HG03521 (cell line): Measurements from ENCODE around the gene ABHD2.

Source experiments
- ATAC-seq: cut with Tn5 transposase; IDR thresholded peaks from one replicate; pipeline ENCODE4 v1.9.1; 2021; ENCODE audit warnings: mild to moderate bottlenecking, moderate library complexity; ENCODE audit not compliant: unreplicated experiment

Gene ABHD2

DNA sequence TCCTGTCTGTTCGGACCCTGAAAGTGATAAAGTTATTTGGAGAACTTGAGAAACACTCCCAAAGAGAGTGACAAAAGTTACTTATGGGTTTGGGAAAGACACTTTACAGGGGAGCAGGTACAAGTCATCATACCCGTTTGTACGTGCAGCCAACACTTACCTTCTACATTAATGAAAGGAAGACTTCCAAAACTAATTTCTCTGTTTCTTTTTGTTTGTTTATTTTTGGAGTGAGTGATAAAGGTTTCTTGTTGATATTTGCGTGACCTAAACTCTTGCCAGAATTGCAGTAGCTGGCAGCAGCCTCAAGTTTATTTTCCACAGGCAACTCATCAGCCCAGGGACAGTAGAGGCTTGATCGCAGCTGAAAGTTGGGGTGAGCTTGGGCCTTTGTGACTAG, 8.4 kb downstream of the ABHD2 start:
- ATAC-seq: no peak

DNA sequence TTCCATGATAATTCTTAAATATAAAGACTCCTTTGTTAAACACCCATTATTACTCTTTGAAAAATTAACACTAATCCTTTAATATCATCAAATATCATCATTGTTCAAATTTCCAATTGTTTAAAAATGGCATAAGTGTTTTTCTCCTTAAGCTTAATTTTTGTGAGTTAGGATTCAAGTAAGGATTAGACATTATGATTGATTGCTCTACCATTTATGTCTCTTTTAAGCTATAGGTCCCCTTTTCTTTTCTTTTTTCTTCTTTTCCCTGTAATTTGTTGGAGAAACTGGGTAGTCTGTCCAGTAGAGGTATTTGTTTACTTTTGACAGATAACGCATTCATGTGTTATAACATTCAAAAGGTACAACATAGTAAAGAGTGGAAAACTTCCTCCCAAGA, 9.1 kb downstream of the ABHD2 start:
- no peak for ATAC-seq

DNA sequence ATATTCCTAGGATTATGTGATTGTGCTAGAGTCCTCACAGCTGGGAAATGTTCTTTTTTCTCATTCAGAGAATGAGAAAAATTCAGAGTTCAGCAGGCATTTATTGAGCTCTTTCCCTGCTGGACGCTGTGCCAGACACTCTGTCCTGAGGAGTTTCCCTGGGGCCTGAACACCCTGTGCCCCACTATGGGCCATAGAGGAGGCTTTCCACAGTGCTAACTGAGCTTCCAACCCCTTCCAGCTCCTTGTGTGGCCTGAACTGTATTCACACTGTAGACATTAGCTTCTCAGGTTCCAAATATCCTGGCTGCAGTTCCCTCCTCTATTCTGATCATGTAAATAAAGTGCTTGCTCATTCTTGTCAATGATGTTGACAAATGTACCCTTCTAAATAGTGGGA, 10.0 kb downstream of the ABHD2 start:
- ATAC-seq: no peak

DNA sequence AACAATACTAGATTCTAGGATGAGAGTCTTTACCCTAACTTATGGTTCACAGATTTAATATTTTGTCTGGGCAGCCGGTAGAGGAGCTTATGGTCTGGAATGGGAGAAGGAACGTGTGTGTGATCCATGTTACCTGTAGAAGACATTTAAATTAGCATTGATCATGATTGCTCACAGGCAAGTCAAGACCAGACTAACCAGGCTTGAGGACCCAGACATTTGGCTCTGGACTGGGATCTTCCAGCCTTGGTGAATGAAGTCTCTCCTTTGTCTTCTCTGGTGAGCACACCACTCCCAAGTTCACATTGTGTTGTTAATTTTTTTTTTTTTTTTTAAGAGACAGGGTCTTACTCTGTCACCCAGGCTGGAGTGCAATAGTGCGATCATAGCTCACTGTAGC, 11.7 kb downstream of the ABHD2 start:
- no peak for ATAC-seq

DNA sequence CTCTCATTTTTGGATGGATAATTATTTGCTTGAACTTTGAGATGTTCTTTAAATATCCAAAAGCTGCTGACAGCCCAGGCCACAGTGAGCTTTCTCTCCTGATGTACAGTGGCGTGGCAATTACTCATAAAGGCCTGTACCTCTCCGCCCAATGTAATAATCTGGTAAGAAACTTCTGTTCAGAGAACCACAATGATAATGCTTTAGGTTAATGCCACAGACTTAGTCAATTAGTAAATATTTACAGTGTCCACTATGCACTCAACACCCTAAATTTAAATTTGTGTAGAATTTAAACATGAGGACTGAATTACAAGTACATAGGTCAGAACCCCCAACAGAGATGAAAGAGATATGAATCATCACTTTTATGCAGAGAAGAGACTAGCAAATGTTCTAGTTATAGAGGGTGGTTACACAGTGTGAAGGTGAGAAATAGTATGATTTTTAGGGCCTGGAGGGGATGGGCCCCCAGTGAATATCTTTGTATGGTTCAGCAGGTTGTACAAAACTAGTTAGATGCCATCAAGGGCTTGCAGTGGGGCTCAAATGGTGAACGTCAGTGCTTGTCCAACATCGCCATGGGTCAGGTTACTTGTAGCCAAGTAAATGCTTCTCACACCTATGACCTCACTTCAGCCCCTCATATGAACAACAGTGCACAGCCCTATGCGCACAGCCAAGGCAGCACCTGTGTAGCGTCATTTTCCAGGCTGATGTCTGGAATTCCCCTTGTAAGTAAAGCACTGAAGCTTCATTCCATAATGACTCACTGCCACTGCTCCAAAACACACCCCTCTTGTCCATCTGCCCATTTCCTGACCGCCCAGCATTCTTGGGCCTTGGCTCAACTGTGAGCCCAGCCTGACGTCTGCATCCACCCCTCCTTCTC, 13.3 kb downstream of the ABHD2 start:
- no peak for ATAC-seq

DNA sequence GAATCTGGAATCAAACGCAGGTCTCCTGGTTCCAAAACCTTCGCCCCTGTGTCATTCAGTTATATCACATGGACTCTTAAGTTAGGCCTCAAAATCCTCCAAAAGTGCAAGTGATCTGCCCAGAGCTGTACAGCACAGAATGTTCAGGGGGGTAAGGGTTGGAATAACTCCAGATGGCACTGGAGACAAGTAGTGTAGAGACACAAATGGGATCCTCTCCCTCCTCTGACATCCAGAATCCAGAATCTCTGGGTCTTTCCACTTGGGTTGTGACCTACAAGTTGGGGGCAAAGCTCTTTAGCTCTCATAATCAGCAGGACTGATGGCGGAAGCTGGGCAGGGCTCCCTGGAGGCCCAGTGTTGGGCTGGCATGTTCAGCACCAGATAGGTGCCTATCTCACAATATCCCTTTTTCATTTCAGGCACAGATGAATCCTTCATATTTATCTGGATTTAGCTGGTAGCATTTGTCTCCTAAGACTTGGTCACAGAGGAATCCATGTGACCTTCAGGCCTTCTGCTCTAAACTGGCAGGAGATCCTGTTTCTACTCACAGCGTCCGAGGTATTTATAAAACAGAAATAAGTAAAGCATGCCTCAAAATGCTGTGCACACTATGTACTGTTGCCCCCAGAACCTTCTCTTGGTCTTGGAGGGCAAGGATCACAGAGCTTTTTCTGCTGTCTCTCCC, 15.4 kb downstream of the ABHD2 start:
- ATAC-seq: no peak

DNA sequence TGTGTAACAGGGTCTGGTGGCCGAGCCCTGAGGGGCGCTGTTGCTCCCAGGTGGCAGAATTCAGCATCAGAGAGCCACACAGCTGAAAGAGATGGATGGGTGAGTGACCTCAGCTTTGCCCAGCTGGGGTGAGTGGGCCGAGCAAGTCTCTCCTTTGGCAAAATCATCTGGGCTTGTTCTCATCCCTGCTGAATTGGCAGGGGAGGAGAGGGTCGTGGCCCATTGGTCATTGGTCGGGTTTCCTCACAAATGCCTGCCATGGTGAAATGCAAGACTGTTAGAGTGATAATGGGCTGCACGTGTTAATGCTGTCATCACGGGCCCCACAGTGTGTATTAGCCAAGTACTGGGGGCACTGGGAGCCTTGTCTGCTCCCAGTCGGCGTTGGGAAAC, 15.9 kb downstream of the ABHD2 start:
- no peak for ATAC-seq

DNA sequence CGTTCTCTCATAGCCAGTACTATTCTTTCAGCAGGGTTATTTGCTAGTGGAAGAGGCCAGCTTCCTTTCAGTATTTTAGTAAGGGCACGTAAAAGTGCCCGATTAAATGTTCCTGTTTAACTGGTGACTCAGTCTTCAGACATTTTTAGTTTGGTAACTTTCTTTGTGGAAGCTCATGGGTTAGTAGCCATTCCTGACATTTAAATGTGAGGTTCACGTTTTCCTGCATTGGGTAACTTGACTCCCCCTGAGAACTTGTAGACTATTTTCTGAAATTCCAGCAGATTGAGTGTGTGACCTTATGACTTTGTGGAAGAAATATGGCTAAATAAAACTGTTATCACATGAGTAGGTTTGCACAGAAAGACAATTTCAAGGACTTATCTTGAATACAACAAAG, 16.9 kb downstream of the ABHD2 start:
- no peak for ATAC-seq

DNA sequence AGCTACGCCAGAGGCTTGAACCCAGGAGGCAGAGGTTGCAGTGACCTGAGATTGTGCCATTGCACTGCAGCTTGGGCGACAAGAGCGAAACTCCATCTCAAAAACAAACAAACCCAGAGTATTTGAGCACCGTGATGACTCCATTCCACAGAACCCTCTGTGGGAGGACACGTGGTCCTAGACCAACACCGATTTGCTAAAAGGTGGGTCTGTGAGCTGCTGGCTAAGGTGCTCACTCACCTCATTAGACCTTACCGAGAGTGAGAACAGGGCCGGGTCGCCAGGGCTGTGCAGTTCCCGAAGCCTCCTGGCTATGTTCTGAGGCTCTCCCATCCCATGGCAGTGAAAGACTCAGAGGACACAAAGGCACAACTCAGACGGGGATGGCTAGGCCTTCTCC, 17.9 kb downstream of the ABHD2 start:
- ATAC-seq: no peak

DNA sequence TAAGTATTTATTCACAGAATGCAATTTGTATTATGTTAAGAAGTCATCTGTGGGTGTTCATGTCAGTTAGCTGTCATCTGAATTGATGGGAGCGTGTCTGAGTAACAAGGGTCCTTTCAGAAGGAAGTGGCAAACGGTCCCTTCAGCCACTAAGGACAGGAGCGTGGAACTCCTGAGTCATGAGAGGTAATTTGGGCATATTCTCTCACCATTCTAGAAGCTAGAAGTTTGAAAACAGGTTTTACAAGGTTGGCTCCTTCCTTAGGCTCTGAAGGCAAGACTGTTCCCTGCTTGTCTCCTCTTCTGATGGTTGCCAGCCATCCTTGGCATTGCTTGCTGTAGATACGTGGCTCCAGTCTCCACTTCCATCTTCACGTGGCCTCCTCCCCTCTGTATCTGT, 19.7 kb downstream of the ABHD2 start:
- no peak for ATAC-seq

DNA sequence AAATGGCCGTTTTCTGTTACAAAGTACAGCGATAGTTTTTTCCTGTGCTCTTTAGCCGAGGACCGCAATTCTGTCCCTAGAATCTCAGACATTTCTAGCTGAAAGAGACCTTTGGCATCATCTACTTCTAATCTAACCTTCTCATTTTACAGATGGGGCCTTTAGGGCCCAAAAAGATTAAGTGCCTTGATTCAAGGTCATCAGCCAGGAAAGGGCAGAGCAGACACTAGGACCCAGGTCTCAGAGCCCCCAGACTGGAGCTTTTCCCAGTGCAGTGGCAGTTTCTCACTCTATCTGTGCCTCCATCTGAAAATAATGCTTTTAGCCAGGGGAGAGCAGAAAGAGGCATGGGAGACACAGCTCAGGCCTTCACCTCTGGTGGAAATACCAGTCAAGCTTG, 20.6 kb downstream of the ABHD2 start:
- no peak for ATAC-seq

DNA sequence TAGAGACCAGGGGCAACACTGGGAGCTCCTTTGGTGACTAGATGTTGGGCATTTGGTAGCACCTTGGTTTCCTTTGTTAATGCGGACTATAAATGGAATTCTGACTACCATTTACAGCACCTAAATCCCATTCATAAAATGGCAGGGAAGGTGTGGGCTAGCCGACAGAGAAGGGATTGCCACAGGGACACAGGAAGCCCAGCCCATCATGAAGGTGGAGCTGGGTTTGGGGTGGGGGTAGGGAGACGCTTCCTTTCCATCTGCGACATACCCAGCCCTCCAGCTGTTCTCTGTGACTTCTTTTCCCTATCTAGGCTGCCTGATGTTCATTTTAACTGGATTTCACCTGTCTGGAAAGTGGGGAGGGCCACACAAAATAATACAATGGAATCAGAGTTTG, 21.0 kb downstream of the ABHD2 start:
- ATAC-seq: no peak

DNA sequence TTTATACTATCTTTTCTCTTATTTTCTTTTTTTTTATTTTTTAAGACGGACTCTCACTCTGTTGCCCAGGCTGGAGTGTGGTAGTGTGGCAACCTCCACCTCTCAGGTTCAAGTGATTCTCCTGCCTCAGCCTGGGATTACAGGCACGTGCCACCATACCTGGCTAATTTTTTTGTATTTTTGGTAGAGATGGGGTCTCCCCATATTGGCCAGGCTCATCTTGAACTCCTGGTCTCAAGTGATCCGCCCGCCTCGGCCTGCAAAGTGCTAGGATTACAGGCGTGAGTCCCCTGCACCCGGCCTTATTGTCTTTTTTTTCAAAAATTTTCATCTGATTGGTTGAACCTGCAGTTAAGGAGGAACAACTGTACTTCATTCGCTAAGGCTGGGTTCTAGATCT, 21.8 kb downstream of the ABHD2 start:
- no peak for ATAC-seq

DNA sequence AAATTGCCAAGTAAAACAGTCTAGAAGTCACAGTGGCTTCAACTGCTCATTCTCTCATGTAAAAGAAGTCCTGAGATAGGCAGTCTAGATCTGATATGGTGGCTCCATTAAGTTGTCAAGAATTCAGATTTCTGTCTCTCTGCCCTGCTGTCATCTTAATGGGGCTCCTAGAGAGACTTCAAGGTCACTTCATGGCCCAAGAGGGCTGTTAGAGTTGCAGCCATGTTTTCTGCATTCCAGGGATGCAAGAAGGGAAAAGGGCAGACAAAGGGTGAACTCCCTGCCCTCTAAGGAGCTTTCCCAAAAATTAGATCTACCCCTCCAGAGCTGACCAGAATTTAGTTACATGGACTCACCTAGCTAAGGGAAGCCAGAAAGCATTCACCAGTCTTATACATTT, 23.1 kb downstream of the ABHD2 start:
- ATAC-seq: no peak

DNA sequence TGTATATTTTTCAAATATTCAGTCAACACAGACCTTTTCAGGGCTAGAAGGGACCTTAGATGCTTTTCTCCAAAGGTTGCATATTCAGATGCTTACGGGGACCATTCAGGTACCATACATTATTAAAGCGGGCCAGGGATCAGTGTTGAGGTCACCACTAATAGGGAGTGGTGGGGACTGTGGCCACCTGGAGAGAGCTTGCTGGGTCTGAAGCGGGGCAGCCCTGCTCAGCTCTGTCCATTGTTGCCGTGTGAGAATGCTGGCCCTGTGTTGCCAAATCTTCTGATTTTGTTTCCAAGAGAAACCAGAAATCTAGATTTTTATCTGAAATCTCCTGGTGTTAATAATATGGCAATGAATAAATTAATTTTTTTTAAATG, 23.7 kb downstream of the ABHD2 start:
- ATAC-seq: no peak

DNA sequence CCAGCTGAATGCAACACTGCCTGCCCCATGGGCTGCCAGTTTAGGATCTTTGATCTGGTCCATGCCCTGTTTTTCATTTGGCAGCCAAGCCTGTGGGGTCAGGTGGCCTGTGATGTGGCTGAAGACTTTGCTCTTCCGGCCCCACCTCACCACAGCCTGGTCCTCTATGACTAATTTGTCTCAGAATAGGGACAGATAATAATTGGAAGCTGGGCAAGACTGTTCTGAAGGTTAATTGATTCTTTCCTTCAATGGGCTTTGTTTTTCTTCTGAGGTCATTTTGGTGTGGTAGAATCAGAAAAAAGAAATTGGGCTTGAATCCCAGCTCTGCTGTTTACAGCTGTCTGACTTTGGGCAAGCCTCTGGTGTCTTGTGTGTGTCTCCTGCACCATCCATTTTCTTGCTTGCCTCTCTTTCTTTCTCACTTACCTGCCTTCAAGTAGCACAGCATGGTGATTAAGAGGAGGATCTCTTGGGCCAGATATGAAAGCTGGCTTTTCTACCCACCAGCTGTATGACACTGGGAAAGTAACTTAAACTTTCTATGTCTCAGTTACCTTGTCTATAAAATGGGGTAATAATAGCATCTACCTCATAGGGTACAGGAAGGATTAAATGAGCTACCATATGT, 24.2 kb downstream of the ABHD2 start:
- ATAC-seq: peak; percentile 95

DNA sequence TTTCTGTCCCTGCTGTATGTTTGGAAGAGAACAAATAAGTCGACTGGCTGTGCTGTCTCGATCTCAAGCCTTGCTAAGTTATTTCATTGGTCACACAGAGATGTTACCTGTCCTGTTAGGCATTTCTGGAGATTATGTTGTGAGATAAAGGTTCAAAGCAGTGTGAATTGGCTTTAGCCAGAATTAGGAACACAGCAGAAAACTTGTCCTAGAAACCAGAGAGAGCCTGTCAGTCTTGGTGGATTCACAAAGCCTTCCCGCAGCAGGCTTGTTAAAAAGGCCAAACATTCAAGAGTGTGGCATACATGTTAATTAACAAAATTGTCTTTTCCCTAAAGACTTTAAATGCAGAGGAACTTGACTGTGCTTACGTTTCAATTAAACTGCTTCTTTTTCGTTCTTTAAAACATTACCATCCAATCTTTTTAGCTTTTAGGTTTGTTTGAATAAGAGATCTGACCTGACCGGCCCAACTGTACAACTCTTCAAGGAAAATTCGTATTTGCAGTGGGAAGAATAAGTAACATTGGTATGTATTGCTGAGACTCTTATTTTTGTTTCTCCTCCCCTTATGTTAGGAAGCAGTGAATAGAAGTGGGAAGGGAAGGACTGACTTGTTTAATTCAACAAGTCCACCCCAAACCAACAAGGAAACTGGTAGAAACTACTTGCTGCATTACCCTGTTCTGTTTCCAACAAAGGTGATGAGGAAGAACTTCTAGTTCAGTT, 25.2 kb downstream of the ABHD2 start:
- no peak for ATAC-seq

DNA sequence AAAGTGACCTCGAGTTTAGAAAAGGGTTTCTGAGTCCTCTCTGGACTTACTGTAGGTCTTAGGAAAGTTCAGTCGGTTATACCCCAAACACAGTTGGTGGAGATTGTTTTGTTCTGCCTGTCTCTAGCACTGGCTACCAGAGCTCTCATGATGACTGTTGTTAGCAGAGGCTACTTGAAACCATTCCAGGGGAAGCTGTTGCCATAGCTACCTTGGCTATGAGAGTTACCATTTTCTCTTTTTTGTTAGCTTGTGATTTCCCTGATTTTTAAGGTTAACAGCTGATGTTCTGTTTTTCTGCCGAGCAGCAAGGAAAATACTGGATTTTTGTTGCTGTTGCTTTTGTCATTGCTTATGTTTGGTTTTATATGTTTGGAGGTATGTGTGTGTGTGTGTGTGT, 26.7 kb downstream of the ABHD2 start:
- ATAC-seq: no peak

DNA sequence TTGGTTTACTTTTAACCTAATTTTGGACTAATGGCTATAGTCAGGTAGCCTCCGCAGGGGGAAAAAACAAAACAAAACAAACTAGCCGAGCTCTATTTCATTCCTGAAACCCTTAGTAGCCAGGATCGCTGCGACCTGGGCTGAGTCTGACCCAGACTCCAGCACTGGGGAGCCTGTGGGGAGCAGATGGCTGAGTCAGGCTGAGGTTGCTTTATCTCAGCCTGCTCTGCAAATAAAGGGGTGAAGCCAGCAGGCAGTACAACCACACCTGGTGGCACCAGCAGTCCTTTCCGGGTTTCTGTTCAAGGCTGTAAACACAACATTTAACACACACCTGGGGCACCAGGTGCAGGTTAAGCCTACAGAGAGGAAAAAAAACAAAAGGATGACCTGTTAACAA, 27.3 kb downstream of the ABHD2 start:
- ATAC-seq: no peak

DNA sequence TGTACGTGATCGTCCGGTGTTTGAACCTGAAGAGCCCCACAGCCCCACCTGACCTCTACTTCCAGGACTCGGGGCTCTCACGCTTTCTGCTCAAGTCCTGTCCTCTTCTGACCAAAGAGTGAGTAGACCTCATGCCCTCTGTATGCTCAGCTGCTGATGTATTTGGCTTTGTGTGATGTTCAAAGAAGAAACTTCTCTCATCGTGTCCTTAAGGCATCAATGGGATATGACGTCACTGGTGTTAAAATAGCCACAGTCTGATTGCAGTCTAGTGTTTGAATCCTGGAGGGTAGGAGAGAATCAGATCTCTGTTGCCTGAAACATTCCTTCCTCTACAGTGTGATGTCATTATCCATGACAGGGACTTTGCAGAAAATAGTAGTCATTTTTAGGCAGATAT, 28.1 kb downstream of the ABHD2 start:
- ATAC-seq: no peak

DNA sequence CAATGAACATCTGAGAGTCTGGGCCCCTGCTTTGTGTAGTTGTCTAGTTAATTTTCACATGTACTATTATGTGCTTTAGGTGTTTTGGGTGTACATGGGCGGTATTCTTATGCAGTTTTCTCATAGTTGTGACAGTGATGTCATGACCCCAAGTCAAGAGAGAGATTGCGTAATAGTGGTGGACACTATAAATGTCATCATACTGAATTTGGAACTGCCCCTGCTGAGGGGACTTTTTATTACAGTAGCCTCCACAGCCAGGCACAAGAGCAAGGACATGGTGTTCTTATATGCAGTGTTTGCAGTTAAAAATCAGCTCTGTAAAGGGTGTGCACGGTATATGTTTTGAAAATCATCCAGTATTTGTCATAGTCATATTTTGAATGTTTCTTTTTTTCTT, 29.5 kb downstream of the ABHD2 start:
- no peak for ATAC-seq
